Stimulated activated CD4-positive, alpha-beta T cell treated with anti-CD3 and anti-CD28 coated beads, Interleukin-12 subunit alpha, Interleukin-12 subunit beta, amount 100 ng/mL, for 4 hours (primary cell): ENCODE data around the gene RGS13.
A peak's percentile ranks its signal among the peaks of the same experiment; 100 is the strongest.

Source experiments
- DNase-seq: peaks from one replicate; pipeline ENCODE4 v3.0.0-alpha.2; 2020

RGS13 gene, protein sequence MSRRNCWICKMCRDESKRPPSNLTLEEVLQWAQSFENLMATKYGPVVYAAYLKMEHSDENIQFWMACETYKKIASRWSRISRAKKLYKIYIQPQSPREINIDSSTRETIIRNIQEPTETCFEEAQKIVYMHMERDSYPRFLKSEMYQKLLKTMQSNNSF

DNA sequence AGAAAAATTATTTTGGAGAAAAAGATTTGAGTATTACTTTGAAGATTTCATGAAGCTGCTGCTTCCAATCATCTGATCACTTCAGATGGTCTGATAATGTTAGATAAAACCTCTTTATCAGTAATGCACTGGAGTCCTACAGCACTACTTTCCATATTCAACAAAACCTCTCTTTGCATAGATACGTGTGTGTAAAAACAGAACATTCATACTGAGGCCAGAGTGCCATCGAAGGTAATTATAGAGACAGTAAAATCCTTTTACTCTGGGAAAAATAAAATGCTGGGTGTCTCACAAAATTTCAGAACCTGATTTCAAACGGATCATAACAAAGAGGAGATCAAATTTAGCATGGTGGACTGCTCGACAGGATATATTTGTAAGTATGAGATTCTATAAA lies at the start of gene RGS13:
TSS of gene RGS13 (plus strand) at position 209 of the 400 bp plus-strand sequence. CDS start 8,188 bp downstream, outside the sequence.
- no peak for DNase-seq

DNA sequence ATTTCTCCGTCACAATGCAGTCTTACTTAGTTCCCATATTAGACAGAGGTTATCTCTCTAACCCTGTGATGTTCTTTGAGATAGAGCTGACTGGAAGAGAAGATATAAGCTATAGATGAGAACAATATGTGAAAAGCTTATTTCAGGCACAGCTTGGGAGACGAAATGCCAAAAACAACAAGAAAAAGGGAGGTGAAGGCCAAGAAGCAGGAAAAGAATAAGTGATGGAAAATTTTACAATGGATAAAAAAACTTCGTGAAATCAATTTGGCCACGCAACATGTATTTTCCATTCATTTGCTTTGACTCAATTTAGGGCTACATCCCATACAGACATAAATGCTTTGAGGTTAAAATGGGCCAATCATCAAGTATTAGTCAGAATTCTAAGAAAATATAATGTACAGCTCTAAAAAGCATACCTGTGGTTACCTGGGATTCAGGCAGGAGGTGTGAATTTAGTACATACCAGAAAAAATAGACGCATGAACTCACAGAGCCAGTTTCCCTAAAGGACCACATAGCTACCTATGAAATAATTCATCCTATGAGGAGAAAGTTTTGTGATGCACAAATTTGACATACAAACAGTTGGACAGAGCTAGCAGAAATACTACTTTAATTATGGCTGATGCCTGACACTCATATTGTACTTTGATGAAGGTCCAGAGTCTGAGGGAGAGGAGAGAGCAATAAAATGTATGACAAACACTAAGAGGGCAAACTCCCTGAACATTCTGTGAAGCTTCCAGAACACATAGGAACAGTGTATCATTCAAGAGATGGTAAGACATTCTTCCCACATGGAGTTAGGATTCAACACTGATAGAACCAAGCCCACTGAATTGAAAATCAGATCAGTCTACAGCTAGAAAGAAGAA lies 48.3 kb upstream of the RGS13 start:
- no peak for DNase-seq

DNA sequence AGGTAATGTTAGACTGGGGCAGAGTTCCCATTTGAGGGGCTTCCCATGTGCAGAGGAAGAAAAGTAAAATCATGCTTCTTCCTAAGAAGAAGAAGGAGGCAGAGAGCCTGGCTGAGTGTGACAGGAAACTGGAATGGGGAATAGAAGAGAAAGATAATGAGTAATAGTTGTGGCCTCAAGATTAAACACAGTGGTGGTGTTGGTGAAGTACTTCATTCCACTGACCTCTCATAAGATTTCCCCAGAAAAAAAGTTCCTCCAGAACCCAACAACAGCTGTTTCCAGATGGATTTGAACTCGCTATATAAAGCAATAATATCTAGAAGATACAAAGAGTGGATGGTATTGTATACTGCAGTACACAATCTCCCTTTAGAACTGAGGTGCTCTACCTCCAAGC lies 47.4 kb upstream of the RGS13 start:
- DNase-seq = no peak

DNA sequence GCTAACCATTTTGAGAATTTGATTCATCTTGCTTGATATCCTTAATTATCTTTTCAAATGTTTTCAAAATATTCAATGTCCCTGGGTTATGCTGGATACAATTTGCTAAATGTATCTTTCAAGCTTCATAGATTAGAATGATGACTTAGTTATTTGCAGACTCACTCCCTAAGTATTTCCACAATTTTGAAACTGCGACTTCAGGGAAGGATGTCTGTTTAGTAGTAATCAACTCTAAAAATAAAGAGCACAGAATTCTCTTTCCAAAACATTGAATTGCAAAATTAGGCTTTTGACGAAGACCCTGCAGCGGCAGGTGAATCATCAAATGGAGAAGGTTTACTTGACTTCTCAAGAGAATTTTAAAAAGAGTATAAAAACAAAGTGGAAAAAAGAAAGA lies 46.1 kb upstream of the RGS13 start:
- DNase-seq = no peak

GRCh38 chr1:192592517-192592916 lies 43.4 kb upstream of the RGS13 start:
- no peak for DNase-seq

DNA sequence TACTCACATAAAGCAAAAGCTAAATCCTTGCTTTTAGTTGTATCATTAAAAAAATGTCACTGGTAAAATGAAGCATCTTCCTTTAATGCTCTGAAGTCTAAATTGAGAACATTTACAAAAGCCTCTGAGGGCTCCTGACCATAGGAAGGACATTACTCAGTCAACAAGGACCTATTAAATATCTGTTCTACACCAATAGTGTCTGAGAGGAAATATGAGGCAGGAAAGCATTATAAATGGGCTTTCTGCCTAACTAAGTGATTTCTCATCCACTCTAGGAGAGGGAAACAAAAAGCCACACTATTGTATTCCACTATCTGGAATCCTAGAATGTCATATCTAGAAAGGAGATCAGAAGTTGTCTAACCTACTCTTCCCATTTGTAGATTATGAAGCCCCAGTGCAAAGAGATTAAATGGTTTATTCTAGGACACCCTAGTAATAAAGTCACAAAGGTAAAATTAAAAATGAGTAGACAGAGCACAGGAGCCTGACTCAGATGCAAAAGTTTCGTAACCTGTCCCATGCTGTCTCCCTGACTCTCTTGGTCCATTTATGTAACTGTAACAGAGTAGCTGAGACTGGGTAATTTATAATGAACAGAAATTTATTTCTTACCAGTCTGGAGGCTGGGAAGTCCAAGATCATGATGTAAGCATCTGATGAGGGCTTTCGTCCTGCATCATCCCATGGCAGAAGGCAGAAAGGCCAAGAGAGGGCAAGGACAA lies 42.8 kb upstream of the RGS13 start:
- no peak for DNase-seq

DNA sequence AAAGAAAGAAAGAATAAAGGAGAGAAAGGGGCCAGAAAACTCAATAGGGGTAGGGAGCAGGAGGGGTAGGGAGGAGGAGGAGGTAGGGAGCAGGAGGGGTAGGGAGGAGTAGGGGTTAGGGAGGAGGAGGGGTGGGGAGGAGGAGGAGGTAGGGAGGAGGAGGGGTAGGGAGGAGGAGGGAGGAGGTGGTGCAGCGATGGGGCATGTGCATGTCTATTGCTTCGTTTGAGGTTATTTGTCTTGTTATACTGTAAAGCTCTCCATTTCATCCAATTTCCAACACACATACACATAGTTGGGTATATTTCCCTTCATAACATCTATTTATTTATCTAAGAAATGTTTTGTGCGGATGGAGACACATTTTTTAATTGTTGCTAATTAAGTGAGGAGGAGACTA lies 40.6 kb upstream of the RGS13 start:
- no peak for DNase-seq

DNA sequence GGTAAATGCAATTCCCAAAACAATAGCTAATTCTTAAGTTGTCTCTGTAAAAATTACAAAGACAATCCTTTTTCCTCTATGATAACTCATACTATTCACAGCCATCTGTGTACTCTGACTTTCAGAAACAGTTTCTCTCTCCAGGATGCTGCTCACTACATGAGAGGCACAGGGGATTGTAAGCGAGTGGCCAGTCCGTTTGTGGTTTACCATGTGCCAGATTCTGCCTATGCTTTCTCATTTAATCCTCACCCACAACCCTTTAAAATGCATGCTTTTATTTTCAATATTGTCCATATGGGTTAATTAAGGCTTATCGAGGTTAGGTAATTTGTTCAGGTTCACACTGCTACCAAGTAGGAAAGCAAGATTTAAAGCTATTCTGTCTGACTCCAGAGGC lies 37.4 kb upstream of the RGS13 start:
- no peak for DNase-seq

GRCh38 chr1:192600275-192600674 lies 35.7 kb upstream of the RGS13 start:
- DNase-seq = no peak

- no peak for DNase-seq
Observed at GRCh38 chr1:192601143-192601542, 34.8 kb upstream of the RGS13 start.

DNA sequence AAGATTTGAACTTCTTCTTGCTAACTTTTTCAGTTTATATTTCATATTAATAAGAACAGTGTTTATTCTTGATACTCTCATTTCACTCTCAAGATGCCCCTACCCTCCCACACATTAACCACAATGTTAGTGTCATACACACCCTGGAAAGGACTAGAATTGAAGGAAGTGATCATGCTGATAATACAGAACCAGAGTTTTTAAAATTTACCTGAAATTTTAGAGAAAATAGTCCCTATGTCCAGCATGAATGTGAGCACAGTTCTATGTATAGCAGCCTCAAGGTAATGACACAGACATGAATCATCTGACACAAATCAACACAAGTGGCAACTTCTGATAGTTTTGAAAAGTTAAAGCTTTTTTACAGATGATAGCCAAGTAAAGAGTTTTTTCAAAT lies 34.4 kb upstream of the RGS13 start:
- DNase-seq = no peak

DNA sequence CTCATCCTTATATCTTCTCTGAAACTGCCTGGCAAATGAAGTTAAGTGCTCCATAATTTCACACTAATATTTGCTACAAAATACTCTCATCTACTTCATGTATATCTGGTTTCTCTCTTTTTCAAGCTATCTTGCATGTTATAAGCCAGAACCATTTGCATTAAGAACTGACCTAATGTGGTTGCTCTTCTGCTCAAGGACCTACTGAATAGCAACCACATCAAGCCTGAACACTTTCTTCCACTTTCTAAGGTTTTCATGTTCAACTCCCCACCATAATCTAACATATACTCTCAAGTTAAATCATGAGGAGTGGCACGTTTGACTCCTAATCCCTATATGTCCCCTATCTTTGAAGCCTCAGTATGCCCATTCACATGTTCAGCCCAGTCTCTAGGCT lies 33.2 kb upstream of the RGS13 start:
- DNase-seq = no peak

- no peak for DNase-seq
Observed at GRCh38 chr1:192603218-192603787, 32.6 kb upstream of the RGS13 start.

DNA sequence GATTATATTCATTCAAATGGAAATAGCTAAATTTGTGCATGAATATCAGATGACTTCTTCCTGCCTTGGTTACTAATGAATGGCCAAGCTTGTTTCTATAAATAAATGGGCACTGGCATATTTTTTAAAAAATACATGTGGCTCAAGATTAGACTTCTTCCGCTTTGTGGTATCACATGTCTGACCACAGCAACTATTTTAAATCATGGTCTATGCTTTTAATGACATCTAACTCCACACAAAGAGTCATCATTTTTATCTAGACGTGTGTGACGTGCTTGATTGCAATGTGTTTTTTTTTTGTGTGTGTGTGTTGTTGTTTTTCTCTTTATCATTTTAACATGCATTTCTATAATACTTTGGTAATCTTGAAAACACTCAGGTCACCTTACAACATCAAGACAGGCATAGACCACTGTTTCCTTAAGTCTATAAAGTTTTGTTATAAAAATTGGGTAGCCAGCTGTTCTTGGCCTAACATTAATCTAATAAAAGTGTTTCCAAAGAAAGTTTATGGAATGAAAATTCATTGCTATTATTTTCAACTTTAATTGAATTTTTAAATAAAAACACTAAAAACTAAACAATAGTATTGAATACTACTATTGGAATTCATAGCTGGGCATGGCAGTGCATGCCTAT lies 30.8 kb upstream of the RGS13 start:
- no peak for DNase-seq

- DNase-seq = no peak
Observed at GRCh38 chr1:192608671-192609070, 27.3 kb upstream of the RGS13 start.

GRCh38 chr1:192609110-192610079 lies 26.6 kb upstream of the RGS13 start:
- DNase-seq = peak; percentile 19

DNA sequence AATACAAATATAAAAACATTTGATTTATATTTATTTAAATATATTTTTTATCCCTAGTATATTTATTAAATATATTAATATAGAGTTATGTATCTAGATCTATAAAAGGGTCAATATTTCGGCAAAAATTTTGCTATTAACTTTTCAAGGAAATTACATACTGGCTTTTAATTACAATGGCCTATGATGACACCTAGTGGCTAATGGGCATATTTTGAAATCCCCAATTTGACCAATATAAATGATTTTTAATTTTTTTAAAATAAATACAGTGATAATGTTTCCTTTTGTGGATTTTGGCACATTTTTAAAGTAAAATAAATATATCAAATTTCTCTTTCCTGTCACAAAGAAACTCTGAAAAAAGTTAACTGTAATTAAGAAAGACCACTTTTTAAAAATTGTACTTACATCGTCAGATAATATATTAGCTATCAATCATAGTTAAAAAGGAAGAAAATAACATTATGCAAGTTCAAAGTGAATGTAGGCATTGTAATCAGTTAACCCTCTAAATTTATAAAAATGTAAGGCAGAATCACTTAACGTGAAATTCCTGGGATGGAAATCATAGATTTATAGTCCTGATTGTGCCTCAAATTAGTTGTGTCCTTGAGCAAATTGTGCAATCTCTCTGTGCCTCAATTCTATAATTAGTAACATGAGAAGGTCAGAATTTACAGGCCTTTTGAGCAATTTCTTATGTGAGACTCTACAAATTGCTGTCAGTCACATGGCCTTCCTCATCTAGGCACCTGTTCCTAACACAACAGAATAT lies 25.6 kb upstream of the RGS13 start:
- no peak for DNase-seq

DNA sequence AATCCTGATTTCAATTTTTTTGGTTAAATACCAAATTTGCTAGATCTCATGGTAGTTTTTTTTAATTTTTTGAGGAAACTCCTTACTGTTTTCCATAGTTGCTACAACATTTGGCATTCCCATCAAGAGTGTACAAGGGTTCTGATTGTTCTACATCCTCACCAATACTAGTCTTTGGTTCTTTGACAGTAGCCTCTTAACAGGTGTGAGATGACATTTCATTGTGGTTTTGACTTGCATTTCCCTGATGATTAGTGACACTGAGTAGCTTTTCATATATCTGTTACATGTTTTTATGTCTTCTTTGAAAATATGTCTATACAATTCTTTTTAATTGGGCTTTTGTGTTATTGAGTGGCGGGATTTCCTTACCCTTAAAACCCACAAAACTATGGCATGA lies 20.9 kb upstream of the RGS13 start:
- DNase-seq = no peak

DNA sequence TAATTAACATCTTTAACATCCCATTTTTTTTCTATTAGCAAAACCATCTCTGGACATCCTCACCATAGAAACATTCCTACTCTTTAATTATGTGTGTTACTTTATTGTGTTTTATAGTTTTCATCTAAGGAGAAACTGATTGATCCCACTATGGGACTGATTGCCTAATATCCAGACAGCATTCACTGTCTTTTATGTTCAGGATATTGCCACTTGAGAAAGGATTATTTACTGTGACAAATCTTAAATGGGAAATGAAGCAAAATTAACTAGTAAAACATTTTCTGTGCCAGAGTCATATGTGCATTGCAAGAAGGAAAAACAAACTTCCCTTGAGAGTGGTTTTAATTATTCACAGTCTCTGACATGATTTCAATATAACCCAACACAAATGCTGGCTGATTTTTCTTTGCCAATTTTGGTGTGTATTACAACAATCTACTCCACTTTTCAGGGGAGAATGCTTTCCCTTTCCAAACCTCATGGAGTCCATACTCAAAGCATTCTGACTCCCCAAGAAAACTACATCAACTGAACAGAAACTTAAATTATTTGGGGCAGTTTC lies 15.8 kb upstream of the RGS13 start:
- DNase-seq = no peak

DNA sequence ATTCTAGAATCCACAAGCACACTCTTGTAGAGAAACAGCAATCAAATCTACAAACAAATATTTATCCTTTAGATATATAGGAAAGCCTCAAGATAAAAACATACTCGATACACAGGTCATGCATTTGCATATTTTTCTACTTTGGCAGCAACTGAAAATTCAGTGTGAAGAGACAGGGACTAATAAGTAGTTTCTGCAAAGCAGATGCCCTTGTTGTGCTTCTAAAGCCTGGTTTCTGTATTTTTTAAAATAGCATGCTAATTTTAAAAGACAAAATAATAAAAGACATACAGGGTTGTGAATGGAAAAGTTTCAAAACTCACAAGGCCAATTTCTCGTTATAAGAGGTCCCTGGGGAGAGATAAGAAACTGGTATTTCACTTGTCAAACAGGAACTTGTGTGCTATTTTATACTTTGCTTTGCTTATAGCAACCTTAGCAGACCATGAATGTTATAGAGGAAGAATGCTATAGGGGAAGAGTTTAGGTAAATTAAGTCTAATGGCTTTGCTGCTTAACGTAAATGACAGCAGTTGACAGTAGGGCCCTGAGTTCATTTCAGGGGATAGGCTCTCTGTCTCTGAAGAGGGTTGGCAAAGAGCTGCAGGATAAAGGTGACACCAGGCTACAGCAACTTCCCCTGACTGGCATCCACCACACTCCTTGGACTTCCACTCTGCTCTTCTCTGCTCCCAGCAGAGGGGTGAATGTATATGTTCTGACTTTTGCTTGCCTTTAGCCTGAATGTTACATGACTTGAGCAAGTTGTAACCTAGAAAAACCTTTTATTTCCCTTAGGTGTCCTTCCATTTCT lies 9.4 kb upstream of the RGS13 start:
- no peak for DNase-seq
